SK-N-MC (cell line): ENCODE measurements around the gene KCTD19.

Experiments
- EZH2 ChIP-seq: fragments of 200-600 bp; sonication (generic); IDR thresholded peaks from one replicate; pipeline ENCODE4 v1.6.1; 2017; ENCODE audit warnings: antibody characterized with exemption
- FOXP2 ChIP-seq: optimal IDR thresholded peaks from 2 replicates; pipeline ENCODE3; 2011; ENCODE audit warnings: mild to moderate bottlenecking, moderate library complexity; ENCODE audit not compliant: insufficient read depth; ENCODE audit errors: extremely low read length, control extremely low read depth
- POLR2AphosphoS5 ChIP-seq: IDR thresholded peaks from 2 replicates; pipeline ENCODE4 v1.6.1; 2012; ENCODE audit warnings: mild to moderate bottlenecking, low read depth, low read length, borderline replicate concordance

DNA sequence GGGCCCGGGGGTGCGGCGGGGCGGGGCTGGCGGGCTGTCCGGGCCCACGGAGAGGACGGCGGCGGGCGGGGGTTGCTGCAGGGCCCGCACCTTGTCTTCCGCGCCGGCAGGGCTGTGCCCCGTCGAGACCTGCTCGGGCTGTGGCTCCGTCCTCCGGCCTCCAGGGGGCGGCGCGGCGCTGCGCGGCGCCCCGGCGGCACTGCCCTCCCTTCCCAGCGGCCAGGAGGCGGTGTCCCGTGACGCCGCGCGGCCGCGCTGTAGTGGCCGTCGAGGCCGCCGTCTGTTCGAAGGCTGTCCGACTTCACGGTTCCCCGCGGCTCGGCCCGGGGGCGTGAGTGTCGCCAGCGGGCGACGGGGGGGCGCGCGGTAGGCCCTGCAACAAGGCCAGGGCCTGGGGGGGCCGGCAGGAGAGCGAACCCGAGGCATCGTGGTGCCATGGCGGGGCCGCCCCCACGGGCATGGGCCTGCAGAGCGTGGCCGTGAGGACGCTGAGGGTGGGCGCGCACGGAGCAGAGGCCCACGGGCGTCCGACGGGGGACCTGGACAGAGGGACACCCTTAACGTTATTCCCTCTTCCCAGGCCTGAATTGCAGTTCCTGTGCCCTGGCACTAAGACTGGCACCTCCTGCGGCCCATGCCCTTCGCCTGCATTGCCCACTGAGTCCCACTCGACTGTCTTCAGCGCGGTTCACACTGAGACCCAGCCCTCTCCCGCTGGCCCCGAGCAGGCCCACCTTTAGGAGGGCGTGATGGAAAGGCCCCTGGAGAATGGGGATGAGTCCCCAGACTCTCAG is 47.0 kb downstream of the KCTD19 start, which contains the start of gene PLEKHG4:
- TF ChIP-seq POLR2AphosphoS5, result no peak
- TF ChIP-seq EZH2, result no peak
- no peak for TF ChIP-seq FOXP2
